ENCODE measurements around the gene GABRA6. TPM values are rescaled to one million over a fixed set of nuclear protein-coding genes. Genes with fewer than 3 reads are reported as not detected.
A peak's percentile ranks its signal among the peaks of the same experiment; 100 is the strongest.

Gene GABRA6
- total RNA-seq, 4 donors from 2014 or later: not detected

DNA sequence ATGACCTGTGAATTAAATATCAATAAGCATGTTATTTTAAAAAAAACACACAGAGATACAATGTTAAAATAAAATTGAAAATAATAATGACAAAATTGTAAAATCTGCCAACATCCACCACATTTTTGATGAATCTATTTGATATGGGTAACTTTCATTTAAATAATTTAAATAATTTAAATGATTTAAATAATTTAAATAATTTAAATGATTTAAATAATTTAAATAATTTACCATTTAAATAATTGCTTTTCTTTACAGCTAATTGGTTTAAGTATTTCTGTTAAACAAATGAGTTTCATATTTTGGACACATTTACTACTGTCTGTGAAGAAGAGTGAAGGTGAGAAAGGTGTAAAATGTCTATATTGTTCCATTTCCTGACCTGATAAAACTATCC lies 22.1 kb upstream of the GABRA6 start:
- Histone ChIP-seq H3K4me3 (no peak overlapping the region), H3K4me1 (no peaks in the 10 kb centered on the region), H3K27me3 (no peaks in the 10 kb centered on the region), H3K36me3 (no peaks in the 10 kb centered on the region), H3K27ac (no peak overlapping the region), H3K9me3 (no peaks in the 10 kb centered on the region)
- DNase-seq: no peak
- TF ChIP-seq, protein P1, sequence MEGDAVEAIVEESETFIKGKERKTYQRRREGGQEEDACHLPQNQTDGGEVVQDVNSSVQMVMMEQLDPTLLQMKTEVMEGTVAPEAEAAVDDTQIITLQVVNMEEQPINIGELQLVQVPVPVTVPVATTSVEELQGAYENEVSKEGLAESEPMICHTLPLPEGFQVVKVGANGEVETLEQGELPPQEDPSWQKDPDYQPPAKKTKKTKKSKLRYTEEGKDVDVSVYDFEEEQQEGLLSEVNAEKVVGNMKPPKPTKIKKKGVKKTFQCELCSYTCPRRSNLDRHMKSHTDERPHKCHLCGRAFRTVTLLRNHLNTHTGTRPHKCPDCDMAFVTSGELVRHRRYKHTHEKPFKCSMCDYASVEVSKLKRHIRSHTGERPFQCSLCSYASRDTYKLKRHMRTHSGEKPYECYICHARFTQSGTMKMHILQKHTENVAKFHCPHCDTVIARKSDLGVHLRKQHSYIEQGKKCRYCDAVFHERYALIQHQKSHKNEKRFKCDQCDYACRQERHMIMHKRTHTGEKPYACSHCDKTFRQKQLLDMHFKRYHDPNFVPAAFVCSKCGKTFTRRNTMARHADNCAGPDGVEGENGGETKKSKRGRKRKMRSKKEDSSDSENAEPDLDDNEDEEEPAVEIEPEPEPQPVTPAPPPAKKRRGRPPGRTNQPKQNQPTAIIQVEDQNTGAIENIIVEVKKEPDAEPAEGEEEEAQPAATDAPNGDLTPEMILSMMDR (IDR thresholded peaks at IDR 0.05): no peak
- no peak for TF ChIP-seq POLR2A (IDR thresholded peaks at IDR 0.05)

DNA sequence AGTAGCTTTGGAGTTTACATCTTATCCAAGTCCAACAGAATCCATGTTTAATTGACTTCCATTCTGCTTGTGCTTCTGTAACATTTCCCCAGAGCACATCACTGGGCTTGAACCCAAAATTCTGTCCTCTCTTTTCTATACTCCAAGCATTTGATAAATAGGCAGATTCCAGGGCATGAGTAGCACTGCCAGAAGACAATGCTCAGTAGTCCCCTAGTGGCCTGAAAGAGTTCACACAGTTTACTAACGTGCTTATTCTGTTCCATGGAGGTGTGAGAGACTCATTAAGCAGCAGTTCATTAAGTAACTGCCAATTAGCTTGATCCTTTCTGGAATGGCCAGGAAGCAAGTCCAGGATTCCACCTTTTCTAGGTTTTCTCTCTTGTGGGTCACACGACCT lies 9.4 kb upstream of the GABRA6 start:
- no peak for DNase-seq
- no peaks in the 10 kb centered on the region for H3K27me3 ChIP-seq

DNA sequence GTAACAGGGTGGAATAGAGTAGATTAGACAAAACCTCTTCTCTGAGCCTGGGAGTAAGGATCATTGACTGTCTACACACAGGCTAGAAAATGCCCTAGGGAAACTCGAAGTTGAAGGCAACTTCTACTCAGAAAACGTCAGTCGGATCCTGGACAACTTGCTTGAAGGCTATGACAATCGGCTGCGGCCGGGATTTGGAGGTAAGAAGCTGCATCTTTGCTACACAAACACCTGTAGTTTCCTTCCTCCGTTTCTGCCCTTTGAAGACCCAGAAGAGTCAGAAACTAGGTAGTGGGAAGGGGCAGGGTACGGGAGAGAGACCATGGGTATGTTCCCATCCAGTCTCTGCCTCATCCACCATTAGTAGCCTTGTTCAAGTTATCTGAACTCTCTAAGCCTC lies 628 bp downstream of the GABRA6 start:
- Histone ChIP-seq H3K36me3 (no peaks in the 10 kb centered on the region), H3K9me3 (no peaks in the 10 kb centered on the region), H3K4me3 (no peak overlapping the region), H3K27me3 (no peaks in the 10 kb centered on the region), H3K4me1 (no peaks in the 10 kb centered on the region), H3K27ac (no peak overlapping the region)
- TF ChIP-seq, protein P1 (IDR thresholded peaks at IDR 0.05): no peak
- no peak for TF ChIP-seq POLR2A (IDR thresholded peaks at IDR 0.05)
- no peak for DNase-seq

More for the DNA sequence above, 9.4 kb upstream of the GABRA6 start:
- TF ChIP-seq POLR2A (IDR thresholded peaks at IDR 0.05): no peak
- TF ChIP-seq, protein P1 (IDR thresholded peaks at IDR 0.05): peak in 4 of 6 experiments; percentile 15 to 54 (median 46)
- no peaks in the 10 kb centered on the region for H3K4me1 ChIP-seq
- H3K4me3 ChIP-seq: no peak overlapping the region
- no peaks in the 10 kb centered on the region for H3K9me3 ChIP-seq
- no peak overlapping the region for H3K27ac ChIP-seq
- no peaks in the 10 kb centered on the region for H3K36me3 ChIP-seq

DNA sequence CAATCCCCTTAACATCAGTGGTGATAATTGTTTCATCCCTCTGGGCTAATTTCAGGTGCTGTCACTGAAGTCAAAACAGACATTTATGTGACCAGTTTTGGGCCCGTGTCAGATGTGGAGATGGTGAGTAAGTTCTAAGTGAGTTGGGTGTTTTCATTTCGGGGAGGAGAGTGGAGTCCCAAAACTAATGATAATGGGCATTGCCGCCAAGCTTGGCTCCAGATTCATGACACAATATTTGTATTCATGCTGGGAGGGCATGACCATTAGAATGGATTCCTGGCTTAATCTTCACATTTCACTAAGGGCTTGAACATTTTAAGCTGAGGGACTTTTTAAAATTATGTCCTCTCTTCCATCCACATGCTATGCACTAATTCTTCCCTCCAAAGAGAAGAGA lies 1.4 kb downstream of the GABRA6 start:
- Histone ChIP-seq H3K4me3 (no peak overlapping the region), H3K9me3 (no peaks in the 10 kb centered on the region), H3K4me1 (no peaks in the 10 kb centered on the region), H3K27me3 (no peaks in the 10 kb centered on the region), H3K27ac (no peak overlapping the region), H3K36me3 (no peaks in the 10 kb centered on the region)
- no peak for DNase-seq
- no peak for TF ChIP-seq POLR2A (IDR thresholded peaks at IDR 0.05)
- TF ChIP-seq, protein P1 (IDR thresholded peaks at IDR 0.05): no peak

DNA sequence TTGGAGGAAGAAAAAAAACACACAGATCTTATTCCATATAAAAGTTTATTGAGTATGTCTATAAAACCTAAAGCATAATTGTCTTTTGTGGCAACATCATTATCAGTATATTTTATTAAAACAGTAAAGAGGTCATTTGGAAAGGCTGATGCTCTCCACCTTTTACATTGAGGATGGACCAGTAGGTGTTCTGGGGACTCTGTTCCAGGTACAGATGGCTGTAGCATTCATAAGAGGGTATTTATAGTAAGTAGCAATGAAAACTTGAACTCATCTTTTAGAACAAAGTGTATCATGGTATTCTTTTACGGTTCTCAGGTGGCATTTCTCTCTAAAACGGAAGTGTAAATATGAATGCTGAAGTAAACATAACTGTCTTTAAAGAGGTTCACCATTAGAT lies 1.8 kb downstream of the GABRA6 start:
- Histone ChIP-seq H3K27ac (no peak overlapping the region), H3K27me3 (no peaks in the 10 kb centered on the region), H3K36me3 (no peaks in the 10 kb centered on the region), H3K4me1 (no peaks in the 10 kb centered on the region), H3K9me3 (no peaks in the 10 kb centered on the region), H3K4me3 (no peak overlapping the region)
- TF ChIP-seq POLR2A (IDR thresholded peaks at IDR 0.05): no peak
- TF ChIP-seq, protein P1 (IDR thresholded peaks at IDR 0.05): no peak
- no peak for DNase-seq

DNA sequence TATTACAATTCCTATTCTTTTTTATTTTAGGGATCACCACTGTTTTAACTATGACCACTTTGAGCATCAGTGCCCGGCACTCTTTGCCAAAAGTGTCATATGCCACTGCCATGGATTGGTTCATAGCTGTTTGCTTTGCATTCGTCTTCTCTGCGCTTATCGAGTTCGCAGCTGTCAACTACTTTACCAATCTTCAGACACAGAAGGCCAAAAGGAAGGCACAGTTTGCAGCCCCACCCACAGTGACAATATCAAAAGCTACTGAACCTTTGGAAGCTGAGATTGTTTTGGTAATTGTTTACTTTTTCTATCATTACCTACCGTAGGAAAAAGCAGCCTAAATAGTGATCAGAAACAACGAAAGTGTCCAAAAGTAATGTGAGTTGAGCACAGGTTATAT lies 6.4 kb downstream of the GABRA6 start:
- H3K4me3 ChIP-seq: no peak overlapping the region
- H3K36me3 ChIP-seq: no peaks in the 10 kb centered on the region
- no peak overlapping the region for H3K27ac ChIP-seq
- H3K27me3 ChIP-seq: no peaks in the 10 kb centered on the region
- DNase-seq: no peak
- no peaks in the 10 kb centered on the region for H3K9me3 ChIP-seq
- TF ChIP-seq, protein P1 (IDR thresholded peaks at IDR 0.05): no peak
- TF ChIP-seq POLR2A (IDR thresholded peaks at IDR 0.05): no peak
- no peaks in the 10 kb centered on the region for H3K4me1 ChIP-seq

Data from Peyer's patch (tissue), 4 donors.